ENCODE measurements around the gene GALNT13.

DNA sequence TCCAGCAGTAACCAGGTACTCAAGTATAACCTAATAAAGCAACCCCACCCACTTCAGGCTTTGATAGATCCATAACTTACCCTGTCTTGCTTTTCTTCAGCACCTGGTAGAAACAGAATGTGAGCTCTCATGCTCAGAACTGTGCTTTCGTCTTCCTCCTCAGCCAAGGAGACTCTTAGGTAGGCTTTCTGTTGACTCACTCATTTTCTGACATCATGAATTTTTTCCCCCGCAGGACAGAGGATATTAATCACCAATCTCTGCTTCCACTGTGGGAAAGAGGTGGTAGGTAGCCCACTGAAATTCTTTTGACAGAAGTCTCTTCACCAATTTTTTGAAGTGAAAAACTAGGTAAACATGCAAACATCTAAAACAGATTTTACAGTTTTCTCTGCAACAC, 585.6 kb downstream of the GALNT13 start:
- TF ChIP-seq ZNF274 (IDR thresholded peaks at IDR 0.05; ENCODE audit: low read depth, low read length) (no peak), YY1 (IDR thresholded peaks at IDR 0.05; ENCODE audit: insufficient read depth, insufficient read length) (no peak), SUZ12 (IDR thresholded peaks at IDR 0.05; ENCODE audit: extremely low read depth, insufficient read depth, insufficient read length) (no peak)

Data from NT2/D1 (cell line).